GM10266 (cell line): ENCODE results near the gene KXD1.

ENCODE experiments used
- DNase-seq: peaks from one replicate; pipeline ENCODE4 v3.0.0; 2012; ENCODE audit errors: extremely low spot score
- TF ChIP-seq, protein P1 (sequence below): IDR thresholded peaks from 2 replicates; pipeline ENCODE4 v1.5.1; 2012; ENCODE audit warnings: mild to moderate bottlenecking, low read depth; ENCODE audit not compliant: control insufficient read depth, insufficient read depth; ENCODE audit errors: missing control alignments

KXD1 gene

DNA sequence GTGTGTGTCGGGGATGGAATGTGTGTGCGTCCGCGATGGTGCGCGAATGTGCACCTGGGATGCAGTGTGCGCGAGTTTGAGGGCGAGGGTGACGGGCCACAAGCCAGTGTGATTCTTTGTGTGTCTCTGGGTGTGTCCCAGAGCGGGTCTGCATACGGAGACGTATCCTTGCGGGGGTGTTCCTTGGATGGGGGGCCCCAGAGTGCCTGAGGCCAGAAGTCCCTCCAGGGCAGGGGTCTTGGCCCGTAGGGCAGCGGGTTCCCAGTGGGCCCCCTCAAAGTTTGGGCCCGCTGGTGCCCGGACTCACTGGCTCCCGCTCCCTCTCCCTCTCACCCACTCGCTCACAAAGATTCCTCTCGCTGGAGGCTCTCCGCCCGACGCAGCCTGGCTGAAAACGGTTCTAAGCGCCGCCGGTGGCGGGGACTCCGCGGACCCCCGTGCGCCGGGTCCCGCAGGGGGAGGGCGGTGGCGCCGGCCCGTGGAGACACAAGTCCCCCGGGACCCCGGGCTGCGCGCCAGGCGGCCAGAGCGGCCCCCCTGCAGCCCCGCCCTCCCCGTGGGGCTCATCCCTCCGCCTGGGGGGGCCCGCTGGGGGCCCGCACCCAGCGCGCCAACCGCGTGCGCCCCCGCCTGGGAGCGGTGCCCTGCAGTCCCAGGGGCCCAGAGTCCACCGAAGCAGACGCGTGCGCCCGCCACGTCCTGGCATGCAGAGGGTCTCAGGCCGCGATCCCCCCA, 48.0 kb downstream of the KXD1 start:
- TF ChIP-seq, protein P1, sequence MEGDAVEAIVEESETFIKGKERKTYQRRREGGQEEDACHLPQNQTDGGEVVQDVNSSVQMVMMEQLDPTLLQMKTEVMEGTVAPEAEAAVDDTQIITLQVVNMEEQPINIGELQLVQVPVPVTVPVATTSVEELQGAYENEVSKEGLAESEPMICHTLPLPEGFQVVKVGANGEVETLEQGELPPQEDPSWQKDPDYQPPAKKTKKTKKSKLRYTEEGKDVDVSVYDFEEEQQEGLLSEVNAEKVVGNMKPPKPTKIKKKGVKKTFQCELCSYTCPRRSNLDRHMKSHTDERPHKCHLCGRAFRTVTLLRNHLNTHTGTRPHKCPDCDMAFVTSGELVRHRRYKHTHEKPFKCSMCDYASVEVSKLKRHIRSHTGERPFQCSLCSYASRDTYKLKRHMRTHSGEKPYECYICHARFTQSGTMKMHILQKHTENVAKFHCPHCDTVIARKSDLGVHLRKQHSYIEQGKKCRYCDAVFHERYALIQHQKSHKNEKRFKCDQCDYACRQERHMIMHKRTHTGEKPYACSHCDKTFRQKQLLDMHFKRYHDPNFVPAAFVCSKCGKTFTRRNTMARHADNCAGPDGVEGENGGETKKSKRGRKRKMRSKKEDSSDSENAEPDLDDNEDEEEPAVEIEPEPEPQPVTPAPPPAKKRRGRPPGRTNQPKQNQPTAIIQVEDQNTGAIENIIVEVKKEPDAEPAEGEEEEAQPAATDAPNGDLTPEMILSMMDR, result no peak
- no peak for DNase-seq

DNA sequence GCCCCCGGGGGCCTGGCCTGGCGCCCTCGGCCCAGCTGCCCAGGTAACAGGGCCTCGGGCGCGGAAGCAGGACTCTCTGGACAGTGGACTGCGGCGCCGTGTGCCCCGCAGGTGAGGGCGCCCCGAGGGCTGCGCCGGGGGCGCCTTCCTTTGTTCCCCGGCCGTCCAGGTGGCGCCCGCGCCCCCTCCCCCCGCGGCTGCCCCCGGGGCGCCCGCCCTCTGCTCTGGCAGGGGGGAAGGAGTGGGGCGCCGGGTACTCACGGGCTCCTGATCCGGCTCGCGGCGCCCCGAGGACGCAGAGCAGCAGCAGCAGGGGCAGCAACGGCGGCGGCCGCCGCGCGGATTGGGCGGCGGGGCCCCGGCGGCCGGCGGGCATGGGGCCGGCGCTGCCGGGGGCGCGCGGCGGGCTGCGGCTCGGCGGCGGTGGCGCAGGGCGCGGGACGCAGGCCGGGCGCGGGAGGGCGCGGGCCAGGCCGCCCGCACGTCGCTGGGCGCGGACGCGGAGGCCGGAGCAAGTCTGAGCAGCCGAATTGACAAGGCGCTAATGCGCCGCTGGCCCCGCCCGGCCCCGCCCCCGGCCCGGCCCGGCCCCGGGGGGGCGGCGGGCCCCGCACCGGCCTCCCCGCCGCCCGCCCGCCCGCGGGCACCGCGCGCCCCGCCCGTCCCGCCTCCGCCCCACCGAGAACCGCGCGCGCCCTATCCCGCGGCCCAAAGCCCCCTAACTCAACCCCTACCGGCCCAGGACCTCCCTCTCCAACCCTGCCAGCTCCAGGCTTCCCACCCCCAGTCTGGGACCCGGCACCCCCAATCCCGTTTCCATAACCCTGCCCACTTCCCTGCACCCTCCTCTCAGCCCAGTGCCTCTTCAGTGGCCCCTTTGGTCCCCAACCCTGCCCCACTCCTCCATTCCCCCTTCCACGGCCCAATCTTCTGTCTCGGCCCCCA, 48.9 kb downstream of the KXD1 start, which contains the start of gene CRLF1:
Gene CRLF1, minus strand, starts transcription at position 519 of the 945 bp plus-strand sequence. Its CDS starts 143 bp downstream, at position 376.
- TF ChIP-seq, protein P1, result no peak
- no peak for DNase-seq

DNA sequence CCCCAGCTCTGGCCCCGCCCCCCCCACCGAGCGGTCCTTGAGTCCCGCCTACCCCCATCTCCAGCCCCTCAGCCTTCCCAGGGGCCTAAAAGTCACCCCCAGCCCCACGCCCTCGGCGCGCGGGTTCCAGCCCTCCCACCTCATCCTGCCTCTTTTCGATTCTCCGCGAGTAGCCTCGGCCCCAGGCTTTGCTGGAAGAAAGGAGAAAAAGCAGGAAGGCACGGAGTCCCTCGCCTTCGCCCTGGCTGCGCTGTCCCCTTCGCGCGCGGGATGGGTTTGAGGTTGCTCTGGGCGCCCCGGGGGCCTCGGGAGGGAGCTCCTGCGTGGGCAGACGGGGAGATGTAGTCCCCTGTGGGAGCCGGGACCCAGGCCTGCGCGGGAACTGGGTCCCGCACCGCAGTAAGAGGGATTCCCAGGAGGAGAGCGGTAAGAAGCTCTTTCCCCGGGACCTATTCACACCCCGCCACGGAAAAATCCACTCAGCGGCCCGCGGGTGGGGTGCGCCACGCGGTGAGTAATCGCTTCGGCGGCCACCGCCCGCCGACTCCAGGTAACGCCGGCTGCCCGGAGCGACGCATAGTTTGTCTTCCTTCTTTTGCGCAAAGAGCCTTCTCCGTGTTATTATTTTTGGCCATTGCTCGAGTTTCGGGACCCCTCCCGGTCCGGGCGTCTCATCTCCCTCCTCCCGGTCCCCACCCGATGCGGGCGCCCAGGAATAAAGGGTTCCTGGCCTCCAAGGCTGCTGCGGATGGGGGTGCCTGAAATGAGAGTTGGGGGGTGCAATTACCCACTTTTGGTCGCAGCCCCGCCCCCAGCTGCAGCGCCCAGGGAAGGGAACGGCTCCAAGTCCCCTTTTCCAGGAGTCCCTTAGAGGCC, 49.8 kb downstream of the KXD1 start:
- peak; percentile 40 for DNase-seq
- TF ChIP-seq, protein P1, result no peak

DNA sequence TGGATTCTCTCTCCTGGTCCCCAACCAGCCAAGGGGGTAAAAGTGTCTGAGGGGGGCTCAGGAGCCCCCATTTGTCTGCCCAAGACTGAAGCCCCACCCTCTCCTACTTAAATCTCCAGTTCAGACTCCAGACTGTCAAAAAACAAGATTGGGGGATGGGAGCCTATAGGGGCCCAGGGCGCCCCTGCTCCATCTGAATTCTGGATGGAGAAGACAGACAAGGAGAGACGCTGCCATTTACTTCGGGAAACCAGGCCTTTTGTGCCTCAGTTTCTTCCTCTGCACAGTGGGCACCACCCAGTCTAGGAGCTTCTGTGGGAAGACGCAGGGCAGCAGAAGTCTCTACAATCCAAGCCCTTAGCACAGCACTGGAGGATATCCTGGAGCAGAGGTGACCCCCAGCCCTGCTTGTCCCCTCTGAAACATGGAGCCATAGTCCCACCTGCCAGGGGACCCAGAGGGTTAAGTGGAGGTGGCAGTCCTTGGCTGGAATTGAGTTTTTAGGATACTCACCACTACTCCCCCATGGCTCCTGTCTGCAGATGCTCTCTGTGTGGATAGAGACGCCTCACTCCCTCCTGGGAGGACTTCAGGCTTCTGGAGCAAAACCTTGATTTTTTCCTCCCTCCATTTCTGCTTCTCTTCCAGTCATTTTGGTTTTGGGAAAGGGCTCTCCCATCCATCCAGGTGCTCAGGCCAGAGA, 50.6 kb downstream of the KXD1 start:
- DNase-seq, result no peak
- TF ChIP-seq, protein P1, result no peak

DNA sequence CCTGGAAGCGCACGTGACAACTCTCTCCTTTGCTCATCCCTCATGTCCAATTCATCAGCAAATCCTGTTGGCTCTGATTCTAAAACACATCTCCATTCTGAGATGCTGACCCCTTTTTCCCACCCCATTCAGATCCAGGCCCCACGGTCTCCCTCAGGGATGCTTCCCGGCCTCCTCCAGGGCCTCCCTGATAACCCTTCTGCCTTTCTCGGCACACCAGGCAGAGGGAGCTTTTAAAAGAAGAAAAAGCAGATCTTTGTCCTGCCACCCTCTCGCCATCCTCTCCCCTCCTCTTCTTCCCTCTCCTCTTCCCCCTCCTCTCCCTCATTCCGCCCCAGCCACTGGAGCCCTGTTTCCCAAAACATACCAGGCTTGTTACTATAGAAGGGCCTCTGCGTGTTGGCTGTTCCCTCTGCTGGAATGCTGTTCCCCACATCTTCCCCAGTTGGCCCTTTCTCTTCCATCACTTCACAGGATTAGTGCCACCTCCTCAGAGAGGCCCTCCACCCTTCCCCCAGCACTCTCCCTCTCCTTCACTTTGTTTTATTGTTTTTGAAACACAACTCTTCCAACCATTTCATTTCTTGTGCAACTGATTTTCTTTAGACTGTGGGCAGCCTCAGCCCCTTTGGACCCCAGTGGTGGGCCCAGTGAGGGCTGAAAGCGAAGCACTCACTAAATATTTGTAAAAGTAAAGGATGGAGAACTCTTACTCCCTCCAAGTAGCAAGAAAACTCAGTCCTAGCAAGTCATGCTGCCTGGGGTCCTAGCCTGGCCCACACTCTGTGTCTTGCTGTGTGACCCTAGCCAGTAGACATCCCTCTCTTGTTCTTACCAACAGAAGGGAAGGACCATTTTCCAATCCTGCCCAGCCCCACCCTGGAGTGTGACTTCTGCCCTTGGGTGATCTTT, 51.4 kb downstream of the KXD1 start:
- DNase-seq, result no peak
- TF ChIP-seq, protein P1, result no peak
